ENCODE measurements around the gene BMP8B.

The BMP8B gene

GRCh38 chr1:39829791-39830533 lies 41.3 kb upstream of the BMP8B start (continued):
- TF ChIP-seq MEIS1 (CRISPR knock-in tag; IDR thresholded peaks at IDR 0.05; ENCODE audit: borderline replicate concordance) (no peak), ZNF433 (tag by site-specific recombination; IDR thresholded peaks at IDR 0.05; ENCODE audit: low read depth) (no peak), ZNF777 (tag by site-specific recombination; IDR thresholded peaks at IDR 0.05; ENCODE audit: borderline replicate concordance) (no peak), ZNF121 (tag by site-specific recombination; IDR thresholded peaks at IDR 0.05) (no peak), ZNF280C (tag by site-specific recombination; IDR thresholded peaks at IDR 0.05) (no peak), ZEB2 (tag by site-specific recombination; IDR thresholded peaks at IDR 0.05) (0 out of 2 replicates have a peak, but pooled peaks have one; percentile 17), KLF7 (tag by site-specific recombination; IDR thresholded peaks at IDR 0.05; ENCODE audit: borderline replicate concordance) (no peak), ZNF837 (tag by site-specific recombination; IDR thresholded peaks at IDR 0.05) (no peak), ZNF19 (tag by site-specific recombination; IDR thresholded peaks at IDR 0.05; ENCODE audit: low read depth) (no peak), EGR2 (tag by site-specific recombination; IDR thresholded peaks at IDR 0.05; ENCODE audit: low read depth) (no peak), ZNF148 (tag by site-specific recombination; IDR thresholded peaks at IDR 0.05; ENCODE audit: borderline replicate concordance) (no peak), BCL6B (tag by site-specific recombination; IDR thresholded peaks at IDR 0.05) (no peak), ZNF10 (tag by site-specific recombination; IDR thresholded peaks at IDR 0.05) (no peak), ZNF223 (tag by site-specific recombination; IDR thresholded peaks at IDR 0.05) (no peak), SP2 (tag by site-specific recombination; IDR thresholded peaks at IDR 0.05) (no peak), ZNF398 (tag by site-specific recombination; IDR thresholded peaks at IDR 0.05) (0 out of 2 replicates have a peak, but pooled peaks have one; percentile 21), ZNF157 (tag by site-specific recombination; IDR thresholded peaks at IDR 0.05) (no peak), ZNF416 (tag by site-specific recombination; IDR thresholded peaks at IDR 0.05) (no peak), ZBTB6 (tag by site-specific recombination; IDR thresholded peaks at IDR 0.05) (no peak), PRDM1 (tag by site-specific recombination; IDR thresholded peaks at IDR 0.05) (peak; percentile 93), ZNF423 (tag by site-specific recombination; IDR thresholded peaks at IDR 0.05) (no peak), ZNF560 (tag by site-specific recombination; IDR thresholded peaks at IDR 0.05; ENCODE audit: borderline replicate concordance) (no peak), ZNF169 (tag by site-specific recombination; IDR thresholded peaks at IDR 0.05) (no peak), ZNF175 (tag by site-specific recombination; IDR thresholded peaks at IDR 0.05) (no peak), ZNF830 (tag by site-specific recombination; IDR thresholded peaks at IDR 0.05; ENCODE audit: low read depth) (no peak), PRDM6 (tag by site-specific recombination; IDR thresholded peaks at IDR 0.05) (no peak), ZSCAN4 (tag by site-specific recombination; IDR thresholded peaks at IDR 0.05) (no peak), ZSCAN30 (tag by site-specific recombination; IDR thresholded peaks at IDR 0.05) (no peak)
